Breast epithelium (tissue), 3 donors: Measurements from ENCODE around the gene NDUFB10.

ENCODE experiments used
- POLR2A ChIP-seq: fragments of 450-650 bp; IDR thresholded peaks from one replicate; pipeline ENCODE4 v1.6.1; 2016; ENCODE audit warnings: antibody characterized with exemption, mild to moderate bottlenecking, moderate library complexity
- POLR2AphosphoS5 ChIP-seq, 3 donors: sonication (generic); formaldehyde crosslinking; IDR thresholded peaks; one replicate each; pipeline ENCODE4 v1.6.1; 2017; ENCODE audit warnings: antibody characterized with exemption in 3 of 3
- TF ChIP-seq, protein P1 (sequence below), 3 donors: fragments of 450-650 bp; IDR thresholded peaks; one replicate each; pipeline ENCODE4 v1.5.1; 2016 to 2017; ENCODE audit warnings: antibody characterized with exemption in 3 of 3, mild to moderate bottlenecking in 3 of 3, moderate library complexity in 3 of 3

DNA sequence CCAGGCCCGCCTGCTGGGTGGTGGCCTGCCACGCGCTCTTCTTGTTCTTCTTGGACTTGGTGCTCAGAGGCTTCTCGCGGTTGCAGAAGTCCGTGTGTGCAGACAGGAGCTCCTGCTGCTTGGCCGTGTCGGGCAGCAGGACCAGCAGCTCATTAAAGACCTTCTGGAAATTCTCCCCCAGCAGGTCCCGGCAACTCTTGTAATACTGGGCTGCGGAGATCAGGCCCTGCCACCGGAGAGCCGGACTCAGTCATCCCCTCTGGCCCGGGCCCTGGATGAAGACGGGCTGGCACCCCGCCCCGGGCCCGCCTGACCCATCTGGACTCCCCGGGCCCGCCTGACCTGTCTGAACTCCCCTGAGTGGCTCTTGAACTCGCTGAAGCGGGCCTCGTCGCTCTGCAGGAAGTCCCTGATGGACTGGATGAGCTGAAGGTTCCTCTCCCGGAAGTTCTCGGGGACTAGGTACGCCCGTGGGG lies 39.1 kb downstream of the NDUFB10 start:
- TF ChIP-seq, protein P1, sequence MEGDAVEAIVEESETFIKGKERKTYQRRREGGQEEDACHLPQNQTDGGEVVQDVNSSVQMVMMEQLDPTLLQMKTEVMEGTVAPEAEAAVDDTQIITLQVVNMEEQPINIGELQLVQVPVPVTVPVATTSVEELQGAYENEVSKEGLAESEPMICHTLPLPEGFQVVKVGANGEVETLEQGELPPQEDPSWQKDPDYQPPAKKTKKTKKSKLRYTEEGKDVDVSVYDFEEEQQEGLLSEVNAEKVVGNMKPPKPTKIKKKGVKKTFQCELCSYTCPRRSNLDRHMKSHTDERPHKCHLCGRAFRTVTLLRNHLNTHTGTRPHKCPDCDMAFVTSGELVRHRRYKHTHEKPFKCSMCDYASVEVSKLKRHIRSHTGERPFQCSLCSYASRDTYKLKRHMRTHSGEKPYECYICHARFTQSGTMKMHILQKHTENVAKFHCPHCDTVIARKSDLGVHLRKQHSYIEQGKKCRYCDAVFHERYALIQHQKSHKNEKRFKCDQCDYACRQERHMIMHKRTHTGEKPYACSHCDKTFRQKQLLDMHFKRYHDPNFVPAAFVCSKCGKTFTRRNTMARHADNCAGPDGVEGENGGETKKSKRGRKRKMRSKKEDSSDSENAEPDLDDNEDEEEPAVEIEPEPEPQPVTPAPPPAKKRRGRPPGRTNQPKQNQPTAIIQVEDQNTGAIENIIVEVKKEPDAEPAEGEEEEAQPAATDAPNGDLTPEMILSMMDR (IDR thresholded peaks at IDR 0.05) = no peak
- TF ChIP-seq POLR2AphosphoS5 (IDR thresholded peaks at IDR 0.05) = no peak
- TF ChIP-seq POLR2A = no peak
